ENCODE results near the gene KRT40.

KRT40 gene

GRCh38 chr17:40995116-40995515 lies 11.0 kb upstream of the KRT40 start:
- DNase-seq: no peak

DNA sequence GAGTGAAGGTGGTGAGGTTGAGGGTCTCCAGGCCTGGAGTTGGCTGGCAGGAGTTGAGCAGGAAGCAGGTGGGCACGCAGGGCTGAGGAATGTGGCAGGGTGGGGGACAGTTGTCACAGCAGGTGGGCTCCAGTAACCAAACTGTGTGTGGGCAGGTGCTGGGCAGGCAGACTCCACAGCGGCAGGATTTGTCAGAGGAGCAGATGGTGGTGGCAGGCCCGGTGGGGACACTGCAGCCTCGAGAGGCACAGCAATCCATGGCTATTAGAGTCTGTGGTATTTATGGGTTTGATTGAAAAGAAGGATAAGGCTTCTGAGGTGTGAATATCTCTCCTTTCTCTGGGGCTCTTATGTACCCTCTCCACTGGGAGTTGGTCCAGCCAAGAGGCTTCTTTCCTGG lies 9.7 kb upstream of the KRT40 start, which contains the start of gene KRTAP3-3:
Gene KRTAP3-3, minus strand, starts transcription at position 326 of the 400 bp plus-strand sequence. Its CDS starts 67 bp downstream, at position 259.
- no peak for DNase-seq

DNA sequence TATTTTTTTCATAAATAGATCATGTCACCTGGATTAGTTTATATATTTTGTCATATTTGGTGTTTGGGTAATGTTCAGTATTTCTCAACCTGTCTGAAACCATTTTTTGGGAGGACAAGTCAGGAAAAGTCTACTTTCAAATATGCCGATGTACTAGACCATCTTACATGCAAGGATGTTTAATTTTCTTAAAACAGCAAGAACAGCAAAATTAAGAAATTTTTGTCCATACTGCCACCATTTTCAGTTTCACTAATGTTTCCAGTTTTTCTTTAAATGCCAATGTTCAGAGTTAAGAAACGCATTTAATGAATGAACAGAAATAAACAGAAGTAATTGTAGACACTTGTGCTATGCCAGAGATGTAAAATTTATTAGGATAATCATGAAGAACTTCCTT lies 9.0 kb upstream of the KRT40 start:
- DNase-seq: no peak

GRCh38 chr17:40992666-40993065 lies 8.5 kb upstream of the KRT40 start:
- no peak for DNase-seq

- DNase-seq: no peak
These were observed 2.8 kb upstream of the KRT40 start for GRCh38 chr17:40986920-40987319.

DNA sequence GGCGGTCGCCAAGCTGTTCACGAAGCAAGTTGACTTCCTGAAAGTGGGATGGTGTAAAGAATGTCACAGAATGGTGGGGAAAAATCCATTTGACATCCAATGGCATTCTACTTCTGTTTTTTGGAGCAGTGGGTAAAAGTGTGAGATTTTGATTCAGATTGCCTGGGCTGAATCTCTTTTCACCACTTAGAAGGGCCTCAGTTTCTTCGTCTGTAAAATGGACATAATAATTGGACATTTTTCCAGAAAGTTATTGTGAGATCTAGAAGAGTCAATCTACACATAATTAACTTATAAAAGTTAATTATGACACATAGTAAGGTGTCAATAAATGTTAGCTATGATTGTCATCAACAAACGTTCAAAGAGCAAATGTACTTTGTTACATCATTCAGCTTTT lies 3.0 kb downstream of the KRT40 start:
- DNase-seq: no peak

DNA sequence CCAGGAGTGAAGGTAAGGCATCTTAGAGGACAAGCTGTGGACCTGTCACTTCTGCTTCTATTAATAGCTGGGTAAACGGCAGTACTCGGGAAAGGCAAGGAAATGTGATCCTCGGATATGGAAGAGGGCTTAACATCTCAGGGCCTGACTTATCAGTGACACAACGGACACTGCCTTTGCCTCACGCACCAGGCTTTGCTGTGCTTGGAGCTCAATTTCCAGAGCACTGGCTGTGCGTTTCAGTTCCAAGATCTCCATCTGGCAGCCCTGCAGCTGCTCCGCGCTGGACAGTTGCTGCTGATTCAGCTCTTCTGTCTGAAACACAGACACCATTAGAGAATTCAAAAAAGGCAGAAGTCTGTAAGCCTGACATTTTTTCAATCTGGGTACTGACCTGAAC lies 3.5 kb downstream of the KRT40 start:
- no peak for DNase-seq

DNA sequence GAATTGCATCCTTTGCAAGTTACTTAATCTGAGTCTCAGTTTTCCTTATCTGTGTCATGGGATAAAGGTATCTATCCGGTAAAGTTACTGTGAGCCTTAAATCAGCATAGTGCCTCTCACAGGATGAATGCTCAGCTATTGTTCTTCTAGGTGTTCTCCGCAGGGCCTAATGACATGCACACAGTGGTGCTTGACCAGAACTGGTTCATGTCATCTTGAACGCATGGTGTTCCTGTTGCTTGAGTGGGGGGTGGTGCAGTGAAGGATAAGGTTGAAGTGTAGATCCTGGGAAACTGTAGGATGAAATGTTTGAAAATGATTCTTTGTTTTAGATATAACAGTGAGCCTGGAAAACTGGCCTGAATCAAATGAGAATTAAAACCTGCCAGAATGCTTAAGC lies 4.0 kb downstream of the KRT40 start:
- no peak for DNase-seq

DNA sequence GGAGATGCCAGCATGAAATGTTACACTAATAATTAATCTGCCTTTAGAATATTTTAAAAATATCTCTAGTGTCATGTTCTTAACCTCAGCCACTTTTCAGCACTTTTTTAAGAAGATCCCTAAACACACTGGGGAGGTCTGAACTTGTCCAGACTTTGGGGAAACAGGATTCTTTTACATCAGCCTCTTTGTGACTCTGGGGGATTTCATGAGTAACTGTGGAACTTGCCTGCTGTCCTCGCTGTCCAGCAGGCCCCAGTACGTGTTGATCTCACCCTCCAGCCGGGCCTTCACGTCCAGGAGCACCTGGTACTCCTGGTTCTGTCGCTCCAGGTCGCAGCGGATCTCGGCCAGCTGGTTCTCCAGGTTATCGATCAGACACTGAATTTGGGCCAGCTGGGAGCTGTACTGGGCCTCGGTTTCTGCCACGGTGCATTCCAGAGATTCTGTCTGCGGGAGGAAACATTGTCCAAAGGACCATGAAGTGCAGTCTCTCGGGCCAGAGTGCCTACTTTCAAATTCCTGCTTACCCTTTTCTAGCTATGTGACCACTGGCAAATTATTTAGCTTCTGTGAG lies 5.5 kb downstream of the KRT40 start:
- DNase-seq: no peak

GRCh38 chr17:40975516-40975915 lies 8.6 kb downstream of the KRT40 start:
- DNase-seq: no peak

- DNase-seq: no peak
These were observed 9.8 kb downstream of the KRT40 start for GRCh38 chr17:40974366-40974765.

DNA sequence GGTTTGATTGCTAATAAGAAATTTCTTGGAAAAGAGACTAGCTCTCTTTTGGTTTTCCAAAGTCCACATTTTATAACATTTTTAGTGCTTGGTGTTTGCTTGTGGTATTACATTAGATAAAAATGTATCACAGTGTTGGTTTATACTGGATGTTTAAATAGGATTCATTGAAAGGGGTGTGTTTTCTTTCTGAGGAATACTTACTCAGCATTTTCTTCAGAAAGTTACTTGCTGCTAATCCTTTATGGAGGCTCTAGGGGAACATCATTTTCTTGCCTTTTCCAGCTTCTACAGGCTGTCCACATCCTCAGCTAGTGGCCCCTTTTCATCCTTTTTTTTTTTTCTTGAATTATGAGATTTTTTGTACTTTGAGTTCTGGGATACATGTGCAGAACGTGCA lies 16.5 kb downstream of the KRT40 start:
- DNase-seq: no peak

- DNase-seq: no peak
These were observed 17.3 kb downstream of the KRT40 start, which contains the start of gene KRT39 for GRCh38 chr17:40966848-40967247. KRT39 (minus strand) TSS chr17:40966948; CDS start chr17:40966856, 92 bp downstream.

DNA sequence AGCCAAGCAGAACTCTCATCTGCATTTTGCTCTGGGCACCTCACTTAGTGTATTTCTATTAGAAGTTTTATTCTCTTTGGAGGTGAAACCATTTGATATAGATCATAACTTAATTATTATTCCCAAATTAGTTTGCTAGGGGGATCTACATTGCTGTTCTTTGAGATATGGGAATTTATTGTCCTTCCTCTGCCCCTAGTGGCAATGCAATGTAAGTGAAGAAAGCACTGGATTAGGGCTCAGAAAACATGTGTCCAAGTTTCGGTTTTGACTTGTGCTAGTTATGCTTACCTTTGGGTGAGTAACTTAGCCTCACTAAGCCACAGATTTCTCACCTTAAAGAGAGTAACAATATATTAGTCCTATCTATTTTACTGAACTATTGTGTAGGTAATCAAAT lies 20.3 kb downstream of the KRT40 start:
- no peak for DNase-seq

GRCh38 chr17:40962059-40962561 lies 22.0 kb downstream of the KRT40 start:
- no peak for DNase-seq

DNA sequence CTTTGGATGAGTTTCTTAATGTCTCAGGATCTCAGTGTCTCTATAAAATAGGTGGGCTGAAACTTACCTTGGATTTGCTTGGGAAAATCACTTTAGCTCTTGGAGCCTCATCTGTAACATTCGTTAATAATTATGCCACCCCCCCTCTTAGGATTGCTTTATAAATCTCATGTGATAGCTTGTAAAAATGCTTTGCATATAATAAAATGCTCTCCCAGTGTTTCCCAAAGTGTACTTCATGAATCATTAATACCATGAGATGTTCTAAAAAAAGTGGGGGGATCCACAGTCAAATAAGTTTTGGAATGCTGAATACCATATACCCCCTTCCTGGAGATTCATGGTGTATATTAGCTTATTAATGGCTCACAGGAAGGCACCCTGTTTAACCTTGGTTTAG lies 22.5 kb downstream of the KRT40 start:
- DNase-seq: no peak

DNA sequence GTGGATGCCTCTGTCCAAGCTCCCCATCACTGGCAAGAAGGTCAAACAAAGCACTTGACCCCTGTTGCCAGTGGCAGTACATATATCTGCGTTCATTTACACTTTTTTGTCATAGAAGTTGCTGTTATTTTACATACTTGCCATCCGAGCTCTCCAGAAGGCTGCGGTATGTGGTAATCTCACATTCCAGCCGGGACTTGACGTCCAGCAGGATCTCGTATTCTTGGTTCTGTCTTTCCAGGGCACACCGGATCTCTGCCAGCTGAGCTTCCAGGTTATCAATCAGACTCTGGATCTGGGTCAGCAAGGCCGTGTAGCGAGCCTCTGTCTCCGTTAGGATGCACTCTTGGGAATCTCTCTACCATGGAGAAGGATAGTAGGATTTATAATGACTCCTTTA lies 24.0 kb downstream of the KRT40 start:
- DNase-seq: no peak

GRCh38 chr17:40958086-40958953 lies 25.8 kb downstream of the KRT40 start:
- no peak for DNase-seq

GRCh38 chr17:40956401-40957254 lies 27.5 kb downstream of the KRT40 start:
- no peak for DNase-seq

DNA sequence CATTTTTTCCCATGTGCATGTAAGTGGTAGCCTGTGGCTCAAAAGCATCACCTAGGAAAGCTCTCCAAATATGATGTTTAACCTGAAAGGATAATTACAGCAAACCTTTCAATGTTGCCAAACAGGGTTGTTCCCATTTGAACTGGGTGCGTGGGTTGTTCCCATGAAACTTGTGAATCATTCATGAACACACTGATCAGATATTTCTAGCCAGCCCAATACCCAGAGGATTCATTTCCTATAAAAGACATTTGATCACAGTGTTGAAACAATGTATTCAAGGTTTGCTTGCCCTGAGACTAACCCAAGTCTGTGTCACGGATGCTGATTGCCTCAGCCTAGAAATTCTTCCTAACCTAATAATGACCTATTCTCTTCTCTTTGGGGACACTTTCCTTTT lies 30.2 kb downstream of the KRT40 start:
- no peak for DNase-seq

DNA sequence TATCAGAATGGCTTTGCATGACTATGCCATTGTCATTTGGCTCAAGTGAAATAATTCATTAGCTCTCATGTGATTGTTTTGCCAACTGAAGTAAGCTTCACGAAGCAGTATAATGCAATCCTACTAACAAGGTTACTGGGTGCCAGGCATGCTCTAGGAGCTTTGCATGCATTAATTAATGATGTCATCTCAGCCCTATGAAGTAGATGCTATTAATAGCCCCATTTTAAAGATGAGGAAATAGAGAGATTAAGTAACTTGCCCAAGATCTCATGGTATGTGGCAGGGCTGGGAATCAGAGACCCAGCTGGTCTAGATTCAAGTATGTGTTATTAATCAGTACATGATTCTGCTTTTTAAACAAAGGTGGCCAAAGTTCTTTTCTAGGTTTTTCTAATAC lies 31.5 kb downstream of the KRT40 start:
- no peak for DNase-seq

GRCh38 chr17:40952154-40952553 lies 32.0 kb downstream of the KRT40 start:
- DNase-seq: no peak

- no peak for DNase-seq
These were observed 33.0 kb downstream of the KRT40 start for GRCh38 chr17:40951011-40951622.

Data from NCI-H1092 treated with DMSO at 0.1 percent for 48 hours (cell line).